ENCODE results near the gene B3GNT5. TPM values are rescaled to one million over a fixed set of nuclear protein-coding genes. Genes with fewer than 3 reads are reported as not detected.
A peak's percentile ranks its signal among the peaks of the same experiment; 100 is the strongest.

Gene B3GNT5
- total RNA-seq, 1 experiment from 2014 or later: 18.0 TPM

DNA sequence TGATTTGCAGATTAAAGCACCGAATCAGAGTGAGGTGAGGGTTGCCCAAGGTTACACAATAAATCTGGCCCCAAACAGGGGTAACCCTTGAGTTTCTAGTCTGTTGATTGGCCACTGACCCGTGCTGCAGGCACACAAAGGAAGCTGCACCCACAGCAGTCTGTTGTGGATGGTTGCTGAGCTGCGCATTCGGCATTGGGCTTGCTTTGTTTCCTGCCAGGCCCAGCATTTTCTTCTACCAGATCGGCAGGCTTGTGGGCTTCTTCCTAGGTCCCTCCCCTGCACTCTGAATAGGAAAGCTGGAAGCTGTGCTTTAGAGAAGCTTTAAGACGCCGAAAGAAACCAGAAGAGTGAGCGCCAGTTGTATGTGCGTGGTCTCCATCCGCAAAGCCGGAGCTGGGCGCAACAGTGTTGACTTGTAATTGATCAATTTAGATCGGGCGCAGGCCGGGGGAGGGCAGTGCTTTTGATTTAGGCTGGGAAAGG, 12.1 kb downstream of the B3GNT5 start:
- DNase-seq (ENCODE audit: low spot score): no peak

DNA sequence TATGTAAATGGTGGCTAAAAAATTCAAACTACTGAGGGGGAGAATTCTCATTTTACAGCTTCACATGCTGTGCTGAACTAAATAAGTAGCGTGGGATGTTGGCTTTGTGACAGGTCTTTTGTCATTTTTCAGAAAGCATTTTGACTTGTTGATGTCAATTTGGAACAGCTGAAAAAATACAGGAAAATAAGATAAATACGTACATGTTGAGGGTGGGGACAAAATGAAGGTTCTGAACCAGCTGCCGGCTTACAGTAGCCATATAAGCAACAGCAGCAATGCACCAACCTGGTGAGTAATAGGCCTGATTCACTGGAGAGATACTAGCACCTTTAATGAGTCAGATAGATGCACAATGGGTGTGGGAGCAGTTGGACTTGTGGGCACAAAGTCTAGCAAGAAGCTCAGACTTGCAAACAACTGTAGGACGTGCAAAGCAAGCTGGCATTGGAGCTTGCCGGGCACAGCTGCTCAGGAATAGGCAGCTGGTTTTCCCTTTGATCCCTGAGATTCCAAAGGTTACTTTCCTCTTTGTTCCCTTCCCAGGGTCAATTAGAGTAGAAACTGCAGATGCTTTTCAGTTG, 12.9 kb downstream of the B3GNT5 start:
- peak; percentile 95 for DNase-seq (ENCODE audit: low spot score)

DNA sequence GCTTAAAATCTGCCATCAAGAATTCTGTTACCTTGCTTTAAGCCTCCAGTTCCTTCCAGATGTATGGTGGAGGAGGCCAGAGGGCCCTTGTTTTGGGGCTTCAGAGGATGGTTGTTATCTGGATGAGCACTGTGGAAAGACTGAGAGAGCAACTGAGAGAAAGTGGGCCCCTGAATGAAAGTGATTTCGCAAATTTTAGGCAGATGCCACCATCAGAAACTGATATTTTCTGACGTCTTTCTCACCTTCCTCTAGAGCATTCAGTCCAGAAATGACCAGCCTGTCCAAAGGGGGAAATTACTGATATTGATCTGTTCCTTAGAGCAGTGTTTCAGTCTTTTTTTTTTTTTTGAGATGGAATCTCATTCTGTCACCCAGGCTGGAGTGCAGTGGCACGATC, 13.4 kb downstream of the B3GNT5 start:
- DNase-seq (ENCODE audit: low spot score): no peak

DNA sequence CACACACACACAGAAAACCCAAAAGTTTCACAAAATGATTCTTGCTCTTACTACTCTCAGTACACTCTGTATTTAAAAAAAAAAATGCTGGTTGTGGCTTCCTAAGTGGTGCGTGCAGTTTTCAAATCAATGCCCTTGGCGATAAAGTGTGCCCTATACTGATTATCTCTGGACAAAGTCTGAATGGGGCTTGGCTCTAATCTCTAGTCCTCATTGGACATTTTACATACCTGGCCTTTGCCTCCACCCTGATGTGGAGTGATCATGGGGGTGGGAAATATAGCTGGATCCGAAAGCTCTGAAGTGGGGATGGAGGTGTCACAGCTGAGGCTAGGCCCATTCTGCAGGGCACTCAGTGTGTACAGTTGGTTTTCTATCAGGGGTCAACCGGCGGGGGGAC, 14.1 kb downstream of the B3GNT5 start:
- no peak for DNase-seq (ENCODE audit: low spot score)

DNA sequence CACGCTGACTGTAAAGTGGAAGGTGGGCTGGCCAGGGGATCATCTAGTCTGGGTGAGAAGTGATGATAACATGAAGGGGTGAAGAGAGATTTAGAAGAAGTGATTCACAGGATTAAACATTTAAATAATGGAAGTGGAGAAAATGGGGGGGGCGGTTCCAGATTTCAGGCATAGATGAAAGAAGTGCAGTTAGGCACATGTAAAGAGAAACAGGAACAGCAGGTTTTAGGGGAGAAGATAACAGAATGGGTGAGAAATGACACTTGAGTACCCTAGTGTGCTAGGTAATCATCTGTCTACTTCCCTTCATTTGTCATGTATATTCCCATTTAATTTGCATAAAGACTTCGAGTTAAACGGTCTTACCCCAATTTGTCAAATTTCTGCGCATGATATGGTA, 15.3 kb downstream of the B3GNT5 start:
- DNase-seq (ENCODE audit: low spot score): no peak

DNA sequence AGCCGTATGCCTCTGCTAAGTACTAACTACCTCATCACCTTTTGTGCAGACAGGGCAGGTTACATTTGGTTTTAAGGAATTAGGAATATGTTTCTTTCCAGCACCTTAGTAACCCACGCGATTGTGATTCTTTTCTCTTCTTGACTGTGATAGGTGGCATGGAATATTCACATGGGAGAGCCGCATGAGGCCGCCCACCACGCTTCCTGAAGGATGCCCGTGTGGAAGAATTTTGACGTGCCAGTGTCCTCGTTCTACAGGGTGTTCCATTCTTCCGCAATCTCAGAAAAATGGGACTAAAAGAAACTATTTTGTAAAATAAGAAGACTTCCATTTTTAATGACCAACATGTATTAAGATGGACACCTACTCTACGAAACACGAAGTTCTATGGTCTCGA, 16.3 kb downstream of the B3GNT5 start:
- no peak for DNase-seq (ENCODE audit: low spot score)

DNA sequence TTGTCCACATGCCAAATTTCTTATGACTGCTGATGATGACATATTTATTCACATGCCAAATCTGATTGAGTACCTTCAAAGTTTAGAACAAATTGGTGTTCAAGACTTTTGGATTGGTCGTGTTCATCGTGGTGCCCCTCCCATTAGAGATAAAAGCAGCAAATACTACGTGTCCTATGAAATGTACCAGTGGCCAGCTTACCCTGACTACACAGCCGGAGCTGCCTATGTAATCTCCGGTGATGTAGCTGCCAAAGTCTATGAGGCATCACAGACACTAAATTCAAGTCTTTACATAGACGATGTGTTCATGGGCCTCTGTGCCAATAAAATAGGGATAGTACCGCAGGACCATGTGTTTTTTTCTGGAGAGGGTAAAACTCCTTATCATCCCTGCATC, 17.3 kb downstream of the B3GNT5 start:
- no peak for DNase-seq (ENCODE audit: low spot score)

DNA sequence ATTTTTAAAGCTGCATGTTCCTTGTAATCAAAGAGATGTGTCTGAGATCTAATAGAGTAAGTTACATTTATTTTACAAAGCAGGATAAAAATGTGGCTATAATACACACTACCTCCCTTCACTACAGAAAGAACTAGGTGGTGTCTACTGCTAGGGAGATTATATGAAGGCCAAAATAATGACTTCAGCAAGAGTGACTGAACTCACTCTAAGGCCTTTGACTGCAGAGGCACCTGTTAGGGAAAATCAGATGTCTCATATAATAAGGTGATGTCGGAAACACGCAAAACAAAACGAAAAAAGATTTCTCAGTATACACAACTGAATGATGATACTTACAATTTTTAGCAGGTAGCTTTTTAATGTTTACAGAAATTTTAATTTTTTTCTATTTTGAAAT, 19.1 kb downstream of the B3GNT5 start:
- no peak for DNase-seq (ENCODE audit: low spot score)

DNA sequence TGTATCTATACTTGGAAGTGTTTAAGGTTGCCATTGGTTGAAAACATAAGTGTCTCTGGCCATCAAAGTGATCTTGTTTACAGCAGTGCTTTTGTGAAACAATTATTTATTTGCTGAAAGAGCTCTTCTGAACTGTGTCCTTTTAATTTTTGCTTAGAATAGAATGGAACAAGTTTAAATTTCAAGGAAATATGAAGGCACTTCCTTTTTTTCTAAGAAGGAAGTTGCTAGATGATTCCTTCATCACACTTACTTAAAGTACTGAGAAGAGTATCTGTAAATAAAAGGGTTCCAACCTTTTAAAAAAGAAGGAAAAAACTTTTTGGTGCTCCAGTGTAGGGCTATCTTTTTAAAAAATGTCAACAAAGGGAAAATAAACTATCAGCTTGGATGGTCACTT, 19.7 kb downstream of the B3GNT5 start:
- DNase-seq (ENCODE audit: low spot score): no peak

DNA sequence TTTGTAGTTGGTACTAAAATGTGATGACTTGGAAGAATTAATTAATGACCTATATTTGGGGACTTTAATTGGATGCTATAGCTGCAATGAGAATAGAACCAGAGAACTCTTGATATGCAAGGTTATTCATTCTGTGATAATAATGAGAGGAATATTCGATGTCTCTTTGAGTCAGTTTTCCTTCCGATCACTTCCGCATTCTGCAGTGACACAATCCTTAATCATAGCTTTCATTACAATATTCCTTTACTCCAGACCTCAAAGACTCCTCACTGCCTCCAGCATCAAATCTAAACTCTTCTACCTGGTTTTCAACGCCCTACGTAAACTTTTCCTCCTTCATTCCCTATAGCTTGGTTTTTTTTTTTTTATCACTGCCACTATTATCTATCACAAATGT, 21.6 kb downstream of the B3GNT5 start:
- no peak for DNase-seq (ENCODE audit: low spot score)

DNA sequence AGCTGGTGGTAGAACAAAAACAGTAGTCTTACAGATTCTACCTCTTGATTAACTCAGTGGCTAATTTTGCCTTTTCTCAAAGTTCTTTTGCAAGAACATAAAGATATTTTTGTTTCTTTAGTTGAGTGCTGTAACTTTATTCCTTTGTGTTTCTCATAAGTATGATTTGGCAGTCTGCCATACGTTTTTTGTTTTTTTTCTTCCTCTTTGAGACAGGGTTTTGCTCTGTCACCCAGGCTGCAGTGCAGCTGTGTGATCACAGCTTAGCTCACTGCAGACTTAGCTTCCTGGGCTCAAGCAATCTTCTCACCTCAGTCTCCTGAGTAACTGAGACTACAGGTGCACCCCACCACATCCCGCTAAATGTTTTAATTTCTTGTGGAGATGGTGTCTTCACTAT, 22.4 kb downstream of the B3GNT5 start:
- no peak for DNase-seq (ENCODE audit: low spot score)

DNA sequence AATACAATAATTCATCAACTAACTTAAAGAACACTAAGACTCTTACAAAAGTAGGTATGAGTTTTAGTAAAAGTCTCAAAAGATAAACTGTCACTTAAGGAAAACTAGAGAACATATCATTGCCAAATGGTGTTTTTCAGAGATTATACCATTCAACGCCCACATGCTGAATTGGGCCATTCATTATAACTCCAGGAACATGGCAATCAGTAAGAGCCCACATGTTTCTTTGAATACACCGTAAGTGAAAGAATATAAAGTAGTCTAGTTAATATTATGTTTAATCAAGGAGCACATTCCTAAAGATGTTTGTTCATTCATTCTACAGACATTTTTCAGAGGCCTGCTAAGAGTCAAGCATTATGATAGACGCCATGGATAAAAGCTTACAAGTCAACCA, 22.9 kb downstream of the B3GNT5 start:
- DNase-seq (ENCODE audit: low spot score): no peak

DNA sequence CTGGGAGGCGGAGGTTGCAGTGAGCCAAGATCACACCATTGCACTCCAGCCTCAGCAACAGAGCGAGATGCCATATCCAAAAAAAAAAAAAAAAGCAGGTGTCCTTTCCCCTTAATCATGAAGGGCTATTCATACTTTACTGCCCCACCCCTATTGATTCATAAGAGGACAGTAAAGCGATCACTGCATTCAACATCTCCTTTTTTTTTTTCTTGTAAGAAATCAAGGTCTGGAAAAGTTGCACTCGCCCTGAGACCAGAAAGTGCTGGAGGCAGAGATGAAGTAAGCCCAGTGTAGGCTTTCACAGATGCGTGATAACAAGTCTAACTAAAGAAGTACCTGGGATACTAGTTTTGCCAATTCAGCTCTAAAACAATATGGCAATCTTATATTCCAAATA, 24.2 kb downstream of the B3GNT5 start:
- no peak for DNase-seq (ENCODE audit: low spot score)

DNA sequence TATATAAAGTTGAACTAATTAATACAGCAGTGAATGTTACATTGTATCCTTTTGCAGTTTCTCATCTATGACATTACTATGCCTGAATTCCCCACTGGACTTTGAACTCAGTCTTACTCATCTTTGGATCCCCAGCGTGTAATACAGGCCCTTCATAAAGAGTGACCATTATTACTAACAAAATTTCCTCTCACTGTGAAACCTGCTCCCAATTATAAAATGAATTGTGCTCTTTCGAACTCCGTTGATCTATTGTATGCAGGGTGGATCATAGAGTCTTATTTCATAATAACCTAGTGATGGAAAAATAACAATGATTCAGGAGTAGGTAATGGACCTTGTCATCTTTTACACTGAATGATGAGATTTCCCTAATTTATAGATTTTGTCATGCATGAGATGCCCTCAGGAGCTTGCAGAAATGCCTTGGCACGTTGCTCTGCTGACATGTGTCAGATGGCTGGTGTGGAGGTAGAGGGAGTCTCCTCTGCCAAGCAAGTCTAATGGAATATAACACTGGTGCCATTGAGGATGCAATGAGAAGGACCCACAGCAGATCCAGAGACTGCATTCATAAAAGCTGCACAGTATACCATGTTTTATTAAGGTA, 25.5 kb downstream of the B3GNT5 start:
- peak; percentile 31 for DNase-seq (ENCODE audit: low spot score)

DNA sequence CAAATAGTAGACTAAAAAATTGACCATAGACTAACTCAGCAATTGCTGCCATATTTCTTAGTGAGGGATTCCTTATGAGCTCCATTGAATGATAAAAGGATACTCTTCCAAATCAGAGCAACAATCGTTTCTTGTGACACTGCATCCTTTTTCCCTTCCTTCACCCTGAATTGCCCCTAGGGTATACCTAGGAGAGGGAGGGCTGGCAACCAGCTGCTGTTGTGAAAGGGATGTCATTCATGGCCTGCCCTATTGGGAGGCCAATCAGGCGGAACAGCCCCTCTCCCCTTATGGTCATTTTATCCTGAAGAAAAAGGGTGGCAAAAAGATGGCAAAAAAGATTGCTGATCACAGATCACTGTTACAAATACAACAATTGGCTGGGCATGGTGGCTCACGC, 26.3 kb downstream of the B3GNT5 start:
- DNase-seq (ENCODE audit: low spot score): no peak

DNA sequence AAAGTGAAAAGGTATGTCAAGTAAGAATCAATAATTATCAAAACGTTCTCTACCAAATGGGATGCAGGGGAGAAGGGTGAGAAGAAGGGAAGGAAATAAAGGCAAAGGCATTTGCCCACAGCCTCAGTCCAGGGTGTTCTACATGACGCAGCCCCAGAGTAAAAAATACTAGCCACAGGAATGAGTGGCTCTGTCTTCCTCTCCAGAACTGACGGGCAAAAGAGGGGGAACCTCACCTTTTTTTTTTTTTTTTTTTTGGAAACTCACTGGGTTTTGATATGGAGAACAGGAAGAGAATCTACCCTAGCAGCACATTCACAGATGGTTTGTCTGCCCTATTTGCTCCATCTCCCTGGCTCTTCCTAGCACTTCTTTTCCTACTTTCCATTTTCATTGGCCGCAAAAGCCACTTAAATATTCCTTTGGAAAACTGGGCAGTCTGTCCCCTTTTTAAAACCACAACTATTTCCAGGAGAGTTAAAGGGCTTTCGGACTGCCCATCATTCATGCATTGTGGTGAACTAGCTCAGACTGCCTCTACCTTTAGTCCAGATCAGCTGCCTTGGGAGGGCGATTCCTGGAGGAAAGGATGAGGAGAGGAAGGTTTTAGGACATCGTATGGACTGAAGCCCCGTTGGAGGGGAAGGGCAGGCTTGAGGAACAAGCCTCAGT, 28.2 kb downstream of the B3GNT5 start:
- DNase-seq (ENCODE audit: low spot score): peak; percentile 82

DNA sequence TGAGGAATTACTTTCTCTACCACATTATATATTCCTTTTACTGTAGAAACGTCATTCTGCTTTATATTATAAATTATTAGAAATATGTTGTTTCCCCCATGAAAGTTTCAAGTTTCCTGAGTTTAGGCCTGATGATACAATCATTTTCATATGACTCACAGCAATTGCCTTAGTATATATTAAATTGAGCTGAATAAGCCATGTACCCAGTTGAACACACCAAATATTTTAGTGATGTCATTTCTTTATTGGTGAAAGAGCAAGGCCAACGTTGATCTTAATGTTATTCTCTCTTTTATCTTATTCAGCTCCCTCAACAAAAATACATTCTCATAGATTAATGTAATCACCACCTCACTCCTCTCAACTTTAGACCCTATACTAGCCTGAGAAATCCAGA, 30.8 kb downstream of the B3GNT5 start:
- no peak for DNase-seq (ENCODE audit: low spot score)

DNA sequence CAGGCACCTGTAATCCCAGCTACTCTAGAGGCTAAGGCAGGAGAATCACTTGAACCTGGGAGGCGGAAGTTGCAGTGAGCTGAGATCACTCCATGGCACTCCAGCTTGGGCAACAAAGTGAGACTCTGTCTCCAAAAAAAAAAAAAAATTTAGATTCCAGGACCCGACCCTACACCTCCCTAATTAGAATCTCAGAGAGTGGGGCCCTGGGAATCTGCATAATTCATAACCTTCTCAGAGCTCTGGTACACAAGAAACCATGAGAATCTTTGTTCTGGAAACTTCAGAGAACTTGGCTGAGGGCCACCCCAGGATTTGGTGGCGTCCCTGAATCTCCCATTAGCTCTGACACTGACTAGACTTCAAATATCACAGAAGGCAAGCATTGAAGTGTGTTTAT, 31.5 kb downstream of the B3GNT5 start:
- DNase-seq (ENCODE audit: low spot score): no peak

DNA sequence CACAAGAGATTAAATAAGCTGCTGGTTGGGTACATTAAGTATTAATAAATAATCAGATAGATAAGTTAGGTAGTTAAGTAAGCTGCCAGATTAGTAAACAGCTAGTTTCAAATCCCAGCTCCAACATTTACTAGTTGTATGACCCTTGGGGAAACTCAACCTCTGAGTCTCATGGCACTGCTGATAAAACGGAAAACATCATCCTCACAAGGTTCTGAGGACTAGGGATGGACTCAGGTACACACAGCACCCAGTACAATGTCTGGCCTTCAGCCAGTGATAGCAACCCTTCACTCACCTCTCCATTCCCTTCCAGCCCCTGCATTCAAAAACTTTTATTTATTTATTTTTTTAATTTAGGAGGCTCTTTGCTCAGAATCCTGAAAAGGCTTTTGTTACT, 32.3 kb downstream of the B3GNT5 start:
- DNase-seq (ENCODE audit: low spot score): peak; percentile 41

DNA sequence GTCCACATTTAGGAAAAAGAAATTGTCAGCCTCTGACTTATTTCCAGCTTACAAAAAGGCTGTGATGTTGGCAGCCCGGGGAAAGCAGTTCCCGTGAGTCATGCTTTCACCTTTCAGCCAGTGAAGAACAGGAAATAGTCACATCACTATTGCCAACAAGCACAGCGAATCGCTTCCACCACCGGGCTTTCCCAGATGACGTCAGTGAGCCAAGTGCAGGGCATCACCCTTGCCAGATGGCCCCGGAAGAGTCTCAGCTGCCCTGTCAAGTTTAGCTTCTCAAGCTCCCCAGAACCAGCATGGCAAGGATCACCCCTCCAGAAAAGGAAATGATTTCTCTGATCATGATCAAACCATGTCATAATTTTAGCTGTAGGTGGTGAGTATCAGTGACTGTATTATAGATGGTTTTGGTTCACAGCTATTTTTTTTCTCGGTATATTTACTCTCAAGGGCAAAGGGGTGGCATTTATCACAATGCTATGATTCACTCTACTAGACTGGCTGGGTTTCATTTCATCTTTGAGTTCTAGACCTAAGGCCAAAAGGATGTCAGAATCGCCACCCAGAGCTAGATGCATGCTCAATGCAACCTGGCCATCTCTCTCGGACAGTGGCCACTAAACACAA, 32.9 kb downstream of the B3GNT5 start:
- peak; percentile 99 for DNase-seq (ENCODE audit: low spot score)

DNA sequence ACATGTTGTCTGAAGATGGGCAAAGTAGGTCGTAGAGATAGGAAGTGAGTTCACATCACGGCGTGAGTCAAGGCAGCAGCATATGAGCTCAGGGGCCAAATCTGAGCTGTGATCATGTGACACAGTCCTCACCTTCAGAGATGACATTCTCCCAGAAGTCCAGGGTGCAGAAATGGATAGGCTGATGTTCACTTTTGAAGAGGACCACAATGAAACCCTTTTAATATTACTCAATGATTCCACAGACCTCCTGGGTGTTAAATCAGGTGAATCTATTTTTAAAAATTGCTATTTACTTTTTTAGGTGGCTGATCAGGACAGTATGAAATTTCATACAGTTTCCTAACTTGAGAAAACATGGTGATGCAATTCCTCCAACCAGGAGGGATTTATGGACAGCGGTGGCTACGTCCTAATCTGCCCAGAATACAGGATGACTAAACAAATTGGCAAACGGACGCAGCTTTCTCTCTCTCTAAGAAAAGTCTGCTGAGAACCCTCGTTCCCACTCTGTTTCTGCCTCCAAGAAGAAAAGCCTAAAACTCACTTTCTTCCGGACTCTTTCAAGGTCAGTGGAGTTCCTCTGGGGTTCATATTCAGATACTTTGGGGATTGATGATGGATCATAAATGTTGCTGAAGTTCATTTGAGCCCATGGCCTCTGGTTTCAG, 34.4 kb downstream of the B3GNT5 start:
- DNase-seq (ENCODE audit: low spot score): peak; percentile 88

DNA sequence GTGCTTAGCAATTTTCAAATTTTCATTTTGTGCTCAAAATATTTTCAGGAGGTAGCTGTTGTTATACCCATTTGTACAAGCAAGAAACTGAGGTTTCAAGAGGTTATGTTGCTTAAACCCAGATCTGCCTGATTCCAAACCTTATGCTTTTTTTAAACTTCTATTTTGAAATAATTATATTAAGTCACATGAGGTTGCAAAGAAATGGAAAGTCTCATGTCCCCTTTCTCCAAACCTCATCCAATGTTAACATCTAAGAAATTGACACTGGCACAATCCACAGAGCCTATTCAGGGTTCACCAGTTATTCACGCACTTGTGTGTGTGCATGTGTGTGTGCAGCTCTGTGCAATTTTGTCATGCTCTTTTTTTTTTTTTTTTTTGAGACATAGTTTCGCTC, 35.1 kb downstream of the B3GNT5 start:
- DNase-seq (ENCODE audit: low spot score): no peak

Measured in A172 (cell line).